NCI-H1436 (cell line): Measurements from ENCODE around the gene FOXRED1.
"Not testable (repeated sequence)": the region's sequence is repeated elsewhere in the genome, so short reads cannot be mapped to it uniquely, and the experiment has no call there.

Experiments
- DNase-seq: peaks from one replicate; lab custom pipeline; 2025; lab: John Stamatoyannopoulos, UW

Gene FOXRED1

DNA sequence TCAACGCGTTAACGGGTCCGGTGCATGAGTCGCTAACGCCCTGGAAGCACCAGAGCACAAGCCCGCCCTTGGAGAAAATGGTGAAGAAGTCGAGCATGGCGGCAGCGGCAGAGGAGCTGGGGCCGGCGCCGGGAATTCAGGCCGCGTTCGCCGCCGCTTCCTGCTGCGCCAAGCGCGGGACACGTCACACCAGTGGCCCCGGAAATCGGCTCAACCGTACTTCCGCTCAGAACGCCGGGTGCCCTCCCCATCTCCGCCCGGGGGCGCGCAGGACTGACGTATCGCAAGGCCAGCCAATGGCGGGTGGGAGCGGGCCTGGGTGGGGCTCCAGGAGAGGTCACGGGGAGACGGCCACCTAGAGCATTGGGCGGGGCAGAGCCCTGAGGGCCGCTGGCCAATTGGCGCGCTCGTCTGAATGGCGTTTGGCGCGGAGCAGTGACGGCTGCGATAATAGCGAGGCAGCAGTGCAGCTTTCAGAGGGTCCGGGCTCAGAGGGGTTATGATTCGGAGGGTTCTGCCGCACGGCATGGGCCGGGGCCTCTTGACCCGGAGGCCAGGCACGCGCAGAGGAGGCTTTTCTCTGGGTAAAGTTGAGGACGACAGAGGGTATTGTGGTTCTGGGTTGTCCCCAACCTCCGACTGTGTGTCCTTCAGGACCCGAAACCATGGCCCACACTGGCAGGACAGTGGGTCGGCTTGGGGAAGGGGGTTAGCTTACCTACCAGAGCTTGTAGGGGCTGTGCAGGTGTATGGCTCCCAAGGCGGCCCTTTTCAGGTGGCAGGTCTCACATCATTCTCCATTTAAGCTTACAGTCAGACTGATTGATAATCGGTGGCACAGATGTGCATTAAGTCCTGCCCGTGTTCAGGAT is at the start of gene FOXRED1, which contains the start of gene SRPRA:
FOXRED1 (plus strand) TSS at position 447 of the 872 bp plus-strand sequence; CDS start at position 500, 53 bp downstream.
SRPRA (minus strand) TSS at position 188 of the 872 bp plus-strand sequence; CDS start at position 97, 91 bp downstream.
- DNase-seq: peak; percentile 99

DNA sequence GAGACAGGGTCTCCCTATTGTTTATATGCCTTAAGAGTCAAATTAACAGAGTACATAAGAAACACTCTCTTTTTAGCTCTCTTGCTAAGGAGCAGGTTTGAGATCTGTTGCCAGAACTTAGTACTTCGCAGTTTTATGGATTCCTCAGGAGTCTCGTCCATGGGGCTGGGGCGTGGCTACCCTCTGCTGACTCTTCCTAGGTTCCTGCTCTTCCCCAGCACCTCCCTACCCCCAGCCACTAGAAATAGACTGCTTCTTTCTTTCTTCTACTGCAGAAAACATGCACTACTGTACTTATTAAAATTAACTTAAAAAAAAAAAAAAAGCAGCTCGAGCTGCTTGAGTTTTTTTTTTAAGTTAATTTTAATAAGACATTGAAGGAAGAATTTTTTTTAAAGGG is 49.4 kb upstream of the FOXRED1 start:
- DNase-seq: no peak

DNA sequence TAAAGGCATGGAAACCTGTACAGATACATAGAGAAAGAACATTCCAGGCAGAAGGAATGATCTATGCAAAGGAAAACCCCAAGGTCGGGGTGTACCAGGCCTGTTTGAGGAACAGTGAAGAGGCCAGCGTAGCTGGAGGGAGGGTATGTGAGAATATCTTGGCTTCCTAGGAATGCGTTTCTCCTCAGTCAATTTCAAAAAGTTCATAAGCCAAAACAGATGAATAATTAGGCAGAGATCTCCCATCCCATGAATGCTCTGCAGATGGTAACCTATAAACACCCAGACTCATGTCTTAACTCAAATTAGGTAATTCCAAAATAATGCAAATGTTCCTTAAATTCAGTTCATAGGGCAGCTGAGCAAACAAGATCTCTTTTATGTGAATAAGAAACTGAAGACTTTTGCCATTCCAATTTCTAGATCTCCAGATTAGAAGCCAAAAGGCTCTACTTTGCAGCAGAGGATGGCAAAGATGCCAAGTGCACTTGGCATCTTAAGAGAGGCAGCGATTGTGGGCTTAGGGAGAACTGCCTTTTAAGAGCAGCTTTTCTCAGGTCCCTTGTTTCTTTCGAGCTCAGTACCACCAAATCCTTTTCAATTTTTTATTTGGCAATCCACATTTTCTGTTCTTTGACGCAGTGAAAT is 44.2 kb upstream of the FOXRED1 start:
- no peak for DNase-seq

DNA sequence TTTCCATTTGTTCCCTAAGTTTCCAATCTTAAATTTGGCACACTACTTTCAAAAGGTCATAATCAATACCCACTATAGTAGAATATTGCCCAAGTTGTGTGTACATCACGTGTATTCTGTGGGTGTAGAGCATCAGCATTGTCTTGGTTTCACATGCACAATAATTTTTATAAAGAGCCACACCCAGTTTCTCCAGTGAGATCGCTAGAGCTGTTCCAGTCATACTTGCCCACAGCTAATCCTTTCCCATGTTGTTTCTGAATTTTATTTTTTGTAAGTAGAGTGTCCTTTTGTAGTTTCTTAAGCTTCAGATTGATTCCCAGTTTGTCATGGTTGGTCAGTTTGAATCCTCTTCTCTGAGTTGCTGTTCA is 43.7 kb upstream of the FOXRED1 start:
- no peak for DNase-seq

DNA sequence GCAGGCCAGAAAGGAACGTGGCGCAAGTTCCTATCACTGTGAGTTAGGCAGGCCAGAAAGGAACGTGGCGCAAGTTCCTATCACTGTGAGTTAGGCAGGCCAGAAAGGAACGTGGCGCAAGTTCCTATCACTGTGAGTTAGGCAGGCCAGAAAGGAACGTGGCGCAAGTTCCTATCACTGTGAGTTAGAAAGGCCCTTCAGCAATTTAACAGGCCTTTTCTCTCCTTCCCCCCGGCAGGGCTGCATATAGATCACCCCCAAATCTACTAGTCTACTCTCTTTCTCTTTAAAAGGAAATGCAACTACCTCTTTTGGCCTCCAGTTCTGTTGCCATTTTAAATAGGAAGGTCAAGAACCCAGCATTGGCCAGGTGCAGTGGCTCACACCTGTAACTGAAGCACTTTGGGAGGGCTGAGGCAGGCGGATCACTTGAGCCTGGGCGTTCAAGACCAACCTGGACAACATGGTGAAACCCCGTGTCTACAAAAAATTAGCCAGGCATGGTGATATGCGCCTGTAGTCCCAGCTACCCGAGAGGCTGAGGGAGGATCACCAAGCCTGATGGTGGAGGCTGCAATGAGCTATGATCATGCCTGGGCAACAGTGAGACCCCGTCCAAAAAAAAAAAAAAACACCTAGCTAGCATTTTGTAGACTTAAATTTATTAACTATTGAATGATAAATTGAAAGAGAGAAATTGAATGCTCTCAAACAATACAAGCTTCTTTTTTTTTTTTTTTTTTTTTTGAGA is 42.4 kb upstream of the FOXRED1 start:
- no peak for DNase-seq

DNA sequence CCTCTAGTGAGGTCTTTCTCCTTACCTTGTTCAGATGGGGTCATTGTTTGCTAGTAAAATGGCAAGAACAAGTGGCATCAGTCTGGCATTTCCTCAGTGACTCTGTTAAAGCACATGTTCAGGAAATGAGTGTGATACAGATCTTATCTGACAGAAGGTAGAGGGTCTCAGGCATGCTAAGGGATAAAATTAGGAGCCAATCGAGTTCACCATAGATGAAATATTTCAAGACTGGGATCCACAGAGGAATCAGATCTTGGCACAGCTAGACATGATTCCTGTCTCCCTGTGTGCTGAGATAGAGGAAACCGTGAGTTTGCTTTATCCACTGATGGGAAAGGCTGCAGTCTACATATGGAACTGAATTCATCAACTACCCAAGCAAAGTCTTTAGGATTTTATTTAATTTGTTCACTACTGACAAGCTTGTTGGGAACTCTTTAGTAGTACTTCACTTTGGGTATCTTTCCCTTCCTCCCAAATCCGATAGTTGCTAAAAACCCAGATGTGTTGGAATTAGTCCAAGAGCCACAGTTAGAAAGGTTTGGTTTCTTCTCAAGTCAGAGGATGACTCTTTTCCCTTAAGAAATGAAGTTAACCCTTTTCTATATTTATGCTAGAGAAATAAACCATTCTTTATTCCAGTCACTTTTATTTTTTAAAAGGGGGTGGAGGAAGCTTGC is 39.0 kb upstream of the FOXRED1 start:
- no peak for DNase-seq

DNA sequence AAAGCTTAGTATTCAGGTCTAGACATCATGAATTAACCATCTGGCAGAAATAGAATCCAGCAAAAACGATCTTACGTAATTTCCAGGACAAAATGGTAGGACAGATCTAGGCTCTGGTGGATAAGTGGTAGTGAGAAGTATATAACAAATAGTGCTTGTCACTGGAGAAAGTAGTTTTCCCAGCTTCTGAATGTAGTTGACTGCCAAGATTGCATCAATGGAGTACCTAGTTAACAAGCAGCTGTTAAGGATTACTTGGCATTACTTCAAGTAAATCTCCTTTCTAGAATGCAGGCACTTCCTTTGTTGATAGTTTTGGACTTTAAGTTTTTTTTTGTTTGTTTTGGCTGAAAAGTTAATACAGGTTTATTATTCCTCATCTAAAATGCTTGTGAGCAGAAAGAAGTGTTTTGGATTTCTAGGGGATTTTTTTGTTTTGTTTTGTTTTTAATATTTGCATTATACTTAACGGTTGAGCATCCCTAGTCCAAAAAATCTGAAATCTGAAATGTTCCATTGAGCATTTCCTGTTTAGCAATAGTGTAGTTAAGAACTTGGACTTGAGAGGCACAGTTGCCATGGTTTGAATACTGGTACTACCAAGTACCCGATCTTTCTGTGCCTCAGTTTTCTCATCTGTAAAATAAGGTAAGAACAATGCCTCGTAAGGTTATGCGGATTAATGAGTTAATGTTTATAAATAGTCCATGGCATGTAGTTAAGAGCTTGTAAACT is 37.1 kb upstream of the FOXRED1 start:
- DNase-seq: no peak

DNA sequence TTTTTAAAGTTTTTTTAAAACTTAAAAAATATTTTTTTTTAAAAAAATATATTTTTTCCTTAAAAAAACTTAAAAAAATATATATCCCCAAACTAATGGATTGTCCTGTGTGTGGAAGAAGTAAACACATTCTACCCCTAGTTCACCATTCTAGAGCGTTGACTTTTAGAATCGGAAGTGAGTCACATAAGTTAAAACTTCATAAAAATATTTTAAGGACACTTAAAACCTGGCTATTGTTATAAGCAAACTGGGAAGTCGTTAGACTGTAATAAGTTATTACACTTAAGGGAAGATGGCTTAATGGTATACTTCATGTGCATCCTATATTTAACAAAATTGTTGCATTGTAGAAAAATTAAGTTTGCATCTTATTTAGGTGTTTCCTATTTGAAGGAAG is 36.3 kb upstream of the FOXRED1 start:
- no peak for DNase-seq

DNA sequence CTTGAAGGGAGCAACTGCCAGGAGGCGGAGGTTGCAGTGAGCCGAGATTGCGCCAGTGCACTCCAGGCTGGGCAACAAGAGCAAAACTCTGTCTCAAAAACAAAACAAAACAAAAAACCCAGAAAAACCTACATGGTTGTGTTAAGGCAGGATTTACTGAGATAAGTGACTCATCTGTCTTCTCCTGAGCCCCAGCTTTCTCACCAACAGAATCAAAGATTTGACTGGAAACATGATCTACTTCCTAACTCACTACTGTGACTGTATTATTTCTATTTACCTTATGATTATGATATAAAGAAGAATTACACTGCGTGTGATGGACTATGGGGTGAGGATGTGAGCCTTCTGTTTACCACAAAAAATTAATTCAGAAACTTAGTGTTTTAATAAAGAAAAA is 35.6 kb upstream of the FOXRED1 start:
- no peak for DNase-seq

DNA sequence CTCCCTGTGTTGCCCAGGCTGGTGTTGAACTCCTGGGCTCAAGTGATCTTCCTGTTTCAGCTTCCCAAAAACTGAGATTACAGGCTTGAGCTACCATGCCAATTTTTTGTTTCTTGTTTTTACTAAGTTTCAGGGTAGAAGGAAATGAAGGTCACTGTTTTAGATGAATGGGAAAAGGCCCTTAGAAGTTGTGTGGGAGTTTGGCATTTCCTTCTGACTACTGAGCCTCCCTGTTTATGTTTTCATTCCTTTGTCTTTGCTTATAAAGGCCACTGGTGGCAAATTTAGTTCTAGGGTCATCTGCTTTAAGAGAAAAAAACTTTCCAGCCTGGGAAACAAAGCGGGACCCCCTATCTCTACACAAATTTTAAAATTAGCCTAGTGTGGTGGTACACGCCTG is 22.3 kb upstream of the FOXRED1 start:
- no peak for DNase-seq

DNA sequence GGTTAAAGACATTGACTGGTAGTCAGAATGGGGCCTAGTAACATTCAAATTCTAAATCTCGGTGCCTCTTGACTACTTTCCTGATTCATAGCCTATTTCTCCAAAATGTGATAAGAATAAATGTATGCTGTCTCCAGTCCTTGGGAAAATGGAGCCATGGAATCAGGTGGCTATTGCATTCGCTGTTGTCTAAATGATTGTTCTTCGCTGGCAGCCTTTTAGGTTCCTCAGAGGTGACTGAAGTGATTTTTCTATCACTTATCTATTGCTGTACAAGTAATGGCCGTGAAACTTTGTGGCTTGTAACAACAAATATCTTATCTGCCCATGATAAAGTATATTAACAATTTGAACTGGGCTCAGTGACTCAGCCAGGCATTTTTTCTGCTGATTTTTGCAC is 15.7 kb upstream of the FOXRED1 start:
- DNase-seq: no peak

DNA sequence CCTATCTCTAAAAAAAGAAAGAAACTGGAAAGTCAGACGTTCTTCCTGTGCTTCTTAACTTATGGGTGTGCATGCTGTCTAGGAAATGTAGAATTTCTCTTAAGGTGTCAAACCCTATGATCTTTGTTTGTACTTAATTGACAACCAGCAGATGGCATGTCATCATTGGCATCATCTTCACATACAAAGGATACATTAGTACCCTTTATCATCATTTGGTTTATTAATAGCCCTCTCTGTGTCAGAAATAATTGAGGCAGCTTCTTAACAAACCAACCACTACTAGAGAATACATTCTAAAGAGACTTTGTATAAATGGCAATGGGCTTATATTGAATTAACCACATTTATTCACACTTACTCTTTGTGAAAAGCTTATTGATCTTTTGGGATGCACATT is 14.1 kb upstream of the FOXRED1 start:
- DNase-seq: no peak

DNA sequence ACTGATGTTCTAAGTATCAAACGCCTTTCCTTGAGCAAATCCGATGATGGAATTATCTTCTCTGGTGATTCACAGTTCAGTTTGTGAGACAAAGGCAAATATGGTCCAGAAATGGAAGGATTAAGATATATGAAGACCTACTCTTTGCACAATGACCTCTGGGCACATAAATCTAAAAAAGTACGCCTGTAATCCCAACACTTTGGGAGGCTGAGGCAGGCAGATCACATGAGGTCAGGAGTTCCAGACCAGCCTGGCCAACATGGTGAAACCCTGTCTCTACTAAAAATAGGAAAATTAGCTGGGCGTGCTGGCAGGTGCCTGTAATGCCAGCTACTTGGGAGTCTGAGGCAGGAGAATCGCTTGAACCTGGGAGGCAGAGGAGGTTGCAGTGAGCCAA is 13.4 kb upstream of the FOXRED1 start:
- not testable (repeated sequence) for DNase-seq

DNA sequence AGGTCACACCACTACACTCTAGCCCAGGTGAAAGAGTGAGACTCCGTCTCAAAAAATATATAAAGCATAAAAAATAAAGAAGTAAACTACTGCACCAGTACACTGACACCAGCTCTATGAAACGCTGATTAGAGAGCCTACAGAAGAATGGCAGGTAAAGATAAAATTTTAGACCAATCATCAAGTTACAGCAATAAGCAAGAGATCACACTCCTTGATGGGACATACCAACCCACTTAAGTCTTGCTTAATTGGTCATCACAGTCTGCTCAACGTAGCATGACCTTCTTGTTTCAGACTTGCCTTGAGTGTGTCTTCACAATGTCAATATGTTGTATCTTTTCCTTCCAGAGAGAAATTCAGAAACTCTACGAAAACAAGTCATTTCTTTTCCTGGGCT is 12.7 kb upstream of the FOXRED1 start:
- no peak for DNase-seq

DNA sequence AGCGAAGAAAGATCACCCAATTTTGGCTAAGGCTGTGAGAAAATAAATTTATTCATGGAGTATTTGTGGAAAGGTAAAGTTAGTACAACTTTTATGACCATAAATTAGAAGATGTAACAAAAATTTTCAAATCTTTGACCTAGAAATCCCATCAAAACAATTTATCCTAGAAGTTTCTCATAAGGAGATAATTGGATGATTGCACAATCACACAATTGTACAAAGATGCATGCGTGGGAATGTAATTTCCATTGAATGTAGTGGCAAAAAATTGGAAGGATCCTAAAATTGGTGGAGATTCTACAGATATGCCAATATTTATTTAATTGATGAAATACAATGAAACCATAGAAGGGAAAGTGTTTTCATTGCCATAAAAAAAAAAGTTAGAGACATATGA is 11.8 kb upstream of the FOXRED1 start:
- DNase-seq: no peak

DNA sequence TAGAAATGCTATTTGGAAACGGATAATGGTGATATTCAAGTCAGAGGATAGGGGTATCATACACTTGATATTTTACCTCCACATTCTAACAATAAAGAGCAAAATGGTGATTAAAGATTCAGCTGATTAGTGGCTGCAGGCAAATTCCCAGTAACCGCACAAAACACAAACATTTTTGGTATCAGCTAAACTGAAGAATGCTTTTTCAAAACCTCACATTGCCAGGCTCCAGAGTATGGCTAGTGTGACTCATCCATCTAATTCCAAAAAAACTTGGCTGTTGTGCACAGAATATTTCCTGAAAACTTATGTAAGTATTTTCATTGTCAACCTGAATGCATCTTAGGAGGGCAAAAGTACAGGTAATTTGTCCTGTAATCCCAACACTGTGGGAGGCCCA is 11.2 kb upstream of the FOXRED1 start:
- DNase-seq: no peak

DNA sequence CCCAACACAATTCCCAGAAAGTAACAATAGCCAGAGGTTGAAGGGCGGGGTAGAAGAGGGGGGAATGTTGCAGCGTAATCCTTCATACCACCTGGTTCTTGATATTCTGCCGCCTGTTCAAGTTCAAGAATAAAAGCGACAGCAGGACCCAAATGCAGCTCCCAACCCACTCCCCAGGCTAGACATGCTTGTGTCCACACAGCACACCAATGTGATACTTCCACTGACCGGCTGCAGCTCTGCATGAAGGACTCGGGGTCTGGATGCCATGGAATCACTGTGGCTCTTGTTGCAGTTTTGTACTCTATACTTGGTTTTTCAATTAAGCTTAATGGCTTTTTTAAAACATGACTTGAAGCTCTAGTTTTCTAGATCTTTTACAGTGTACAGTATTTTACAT is 6.7 kb upstream of the FOXRED1 start:
- DNase-seq: no peak

DNA sequence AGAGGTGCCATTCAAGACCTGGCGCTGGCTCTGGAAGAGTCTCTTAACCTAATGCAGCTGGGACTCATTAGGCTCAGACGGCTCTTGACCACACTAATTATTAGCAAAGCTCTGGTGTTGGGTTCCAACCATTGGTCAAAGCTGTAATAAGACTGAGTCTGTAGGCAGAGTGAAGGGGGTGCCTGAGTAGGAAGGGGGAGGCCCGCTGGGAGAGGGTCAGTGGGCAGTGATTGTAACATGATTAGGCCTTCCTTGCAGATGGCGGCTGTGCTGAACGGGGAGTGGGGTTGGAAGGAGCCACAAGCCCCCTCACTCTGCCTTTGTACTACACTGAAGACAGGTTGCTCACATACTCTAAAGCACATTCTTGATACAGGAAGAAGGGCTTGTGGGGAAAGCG is 5.5 kb upstream of the FOXRED1 start:
- no peak for DNase-seq

DNA sequence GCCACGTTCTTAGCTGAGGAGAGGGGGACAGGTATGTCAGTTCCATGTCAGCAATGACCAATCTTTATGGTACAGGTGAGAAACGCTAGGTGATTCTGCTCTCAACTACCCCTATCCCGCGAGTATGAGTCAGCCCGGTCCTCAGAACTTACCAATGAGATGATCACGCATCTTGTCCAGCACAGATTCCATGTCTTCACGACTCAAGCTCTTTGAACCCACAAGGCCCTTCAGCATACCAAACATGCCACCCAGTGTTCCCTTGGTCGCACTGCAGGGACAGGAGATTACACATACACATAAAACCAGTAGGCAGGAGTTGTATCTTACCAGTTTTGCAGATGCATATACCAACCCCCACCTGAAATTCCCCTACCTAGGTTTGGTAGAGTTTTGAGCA is 3.1 kb upstream of the FOXRED1 start:
- DNase-seq: no peak

DNA sequence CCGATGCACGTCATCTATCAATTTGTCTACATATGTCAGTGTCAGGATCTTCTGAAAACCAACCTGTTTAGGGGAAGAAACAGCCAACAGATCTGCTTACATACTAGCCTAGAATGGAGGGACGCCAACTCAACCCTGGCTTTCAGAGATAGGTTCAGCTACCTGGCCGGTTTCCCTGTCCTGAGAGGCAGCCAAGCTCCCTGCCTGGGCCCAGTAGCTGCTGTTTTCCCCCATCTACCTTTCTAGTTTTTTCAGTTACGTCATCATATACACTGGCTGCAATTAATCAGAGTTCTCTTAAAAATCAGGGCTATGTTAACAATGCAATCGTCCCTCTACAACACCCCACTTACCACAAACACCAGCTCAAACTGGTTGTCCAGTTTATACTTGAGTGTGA is 1.3 kb upstream of the FOXRED1 start:
- no peak for DNase-seq

DNA sequence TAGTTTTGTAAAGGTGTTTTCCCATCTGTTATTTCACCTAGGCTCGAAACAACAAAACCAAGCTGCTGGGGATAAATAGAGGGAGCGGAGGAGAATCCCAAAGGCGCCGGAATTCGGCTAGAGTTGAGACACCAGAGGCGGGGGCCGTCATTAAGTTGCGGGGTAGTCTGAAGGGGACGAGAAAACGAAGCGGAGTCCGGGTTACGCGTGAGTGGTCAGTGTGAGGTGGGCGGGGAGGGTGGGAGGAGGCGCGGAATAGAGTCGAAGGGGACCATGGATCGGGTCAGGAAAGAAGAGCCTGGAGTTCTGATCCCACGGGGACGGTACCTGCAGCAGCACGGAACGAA is 620 bp upstream of the FOXRED1 start:
- no peak for DNase-seq

DNA sequence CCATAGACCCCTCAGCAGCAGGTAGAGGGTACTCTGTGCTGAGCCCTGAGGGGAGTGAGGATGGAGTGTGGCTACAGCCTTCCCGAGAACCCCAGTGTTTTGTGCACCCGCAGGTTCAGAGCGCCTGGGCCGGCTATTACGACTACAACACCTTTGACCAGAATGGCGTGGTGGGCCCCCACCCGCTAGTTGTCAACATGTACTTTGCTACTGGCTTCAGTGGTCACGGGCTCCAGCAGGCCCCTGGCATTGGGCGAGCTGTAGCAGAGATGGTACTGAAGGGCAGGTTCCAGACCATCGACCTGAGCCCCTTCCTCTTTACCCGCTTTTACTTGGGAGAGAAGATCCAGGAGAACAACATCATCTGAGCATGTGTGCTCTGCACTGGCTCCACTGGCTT is 8.4 kb downstream of the FOXRED1 start:
- DNase-seq: no peak
